Sigmoid colon (tissue), 4 donors: ENCODE data around the gene DCBLD2.

Experiments used
- CTCF ChIP-seq, 4 experiments: fragments of 450-650 bp in 3 of 4; fragments of 200-600 bp in 1 of 4; IDR thresholded peaks; one replicate each; pipeline ENCODE4 v1.5.1; 2016 to 2019; ENCODE audit warnings: antibody characterized with exemption in 4 of 4, mild to moderate bottlenecking in 3 of 4, moderate library complexity in 2 of 4
- POLR2A ChIP-seq, 2 donors: fragments of 450-650 bp; IDR thresholded peaks; one replicate each; pipeline ENCODE4 v1.6.1; 2016; ENCODE audit warnings: antibody characterized with exemption in 2 of 2, mild to moderate bottlenecking in 2 of 2, moderate library complexity in 2 of 2
- POLR2AphosphoS5 ChIP-seq, 4 donors: sonication (generic); formaldehyde crosslinking; IDR thresholded peaks; one replicate each; pipeline ENCODE4 v1.6.1; 2017; ENCODE audit warnings: antibody characterized with exemption in 4 of 4

GRCh38 chr3:98846101-98846500 is 55.4 kb downstream of the DCBLD2 start:
- TF ChIP-seq CTCF (IDR thresholded peaks at IDR 0.05), result no peak
- TF ChIP-seq POLR2A (IDR thresholded peaks at IDR 0.05), result no peak
- TF ChIP-seq POLR2AphosphoS5 (IDR thresholded peaks at IDR 0.05), result no peak
